ENCODE results near the gene RPRD1B. TPM values are rescaled to one million over a fixed set of nuclear protein-coding genes. Genes with fewer than 3 reads are reported as not detected.

The RPRD1B gene
- total and polyA plus RNA-seq, 3 donors from 2014 or later = 30.4 to 50.5 (median 41.9) TPM

DNA sequence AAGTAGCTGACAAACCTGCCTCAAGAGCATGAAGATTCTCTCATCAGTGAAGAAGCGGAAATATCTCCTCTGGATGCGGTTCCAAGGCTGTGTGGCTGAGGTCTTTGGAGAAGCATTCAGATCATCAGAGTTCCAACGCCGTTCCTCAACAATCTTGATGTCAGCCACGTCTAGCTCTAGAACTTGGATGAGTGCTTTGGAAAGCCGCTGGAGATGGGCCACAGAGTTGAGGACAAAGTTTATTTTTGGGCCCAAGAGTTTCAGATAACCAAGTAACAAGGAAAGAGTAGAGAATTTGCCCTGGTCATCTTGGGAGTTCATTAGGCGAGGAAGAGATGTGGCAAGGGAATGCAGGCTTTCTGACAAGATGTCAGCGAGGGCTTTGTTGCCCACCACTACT lies 21.2 kb upstream of the RPRD1B start:
- 93 to 99% methylated on average over 8 of the region's 8 CpGs for WGBS, 2 donors
- Histone ChIP-seq H3K4me3 (no peak overlapping the region), H3K4me1 (no peaks in the 10 kb centered on the region), H3K27ac (no peak overlapping the region), H3K27me3 (no peaks in the 10 kb centered on the region), H3K9me3 (no peaks in the 10 kb centered on the region), H3K36me3 (ENCODE audit: low read depth, missing control alignments) (no peaks in the 10 kb centered on the region)
- TF ChIP-seq POLR2A (IDR thresholded peaks at IDR 0.05) (no peak), CTCF (IDR thresholded peaks at IDR 0.05) (no peak)
- intact Hi-C loops (cut with DNase I; ENCODE audit: low total_unique reads) = no loop called here
- DNase-seq = no peak

DNA sequence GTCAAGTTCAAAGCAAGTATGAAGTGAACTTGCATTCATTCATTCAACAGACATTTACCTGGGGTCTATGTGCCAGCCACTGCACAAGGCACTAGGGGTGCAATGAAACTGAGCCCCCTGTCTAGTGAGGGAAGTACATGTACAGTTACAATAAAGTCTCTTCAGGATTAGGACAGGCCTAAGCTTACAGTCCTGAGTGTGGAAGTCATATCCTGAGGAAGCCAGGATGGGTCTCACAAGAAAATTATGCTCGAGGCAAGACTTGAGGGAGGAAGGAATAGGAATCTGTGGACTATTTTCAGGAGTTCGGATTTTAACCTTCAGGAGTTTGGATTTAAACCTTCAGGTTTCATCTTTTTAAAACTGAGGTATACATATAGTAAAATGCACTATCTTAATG lies 19.7 kb upstream of the RPRD1B start:
- DNase-seq = no peak
- Histone ChIP-seq H3K4me1 (no peaks in the 10 kb centered on the region), H3K27ac (no peak overlapping the region), H3K4me3 (no peak overlapping the region), H3K9me3 (no peaks in the 10 kb centered on the region), H3K27me3 (no peaks in the 10 kb centered on the region), H3K36me3 (ENCODE audit: low read depth, missing control alignments) (no peaks in the 10 kb centered on the region)
- 83 to 84% methylated on average over 2 of the region's 2 CpGs for WGBS, 2 donors
- intact Hi-C loops (cut with DNase I; ENCODE audit: low total_unique reads) = no loop called here
- no peak for TF ChIP-seq POLR2A (IDR thresholded peaks at IDR 0.05)

- Histone ChIP-seq H3K27ac (no peak overlapping the region), H3K4me3 (no peak overlapping the region), H3K4me1 (no peaks in the 10 kb centered on the region), H3K36me3 (ENCODE audit: low read depth, missing control alignments) (no peaks in the 10 kb centered on the region), H3K9me3 (no peaks in the 10 kb centered on the region), H3K27me3 (no peaks in the 10 kb centered on the region)
- intact Hi-C loops (cut with DNase I; ENCODE audit: low total_unique reads) = no loop called here
- DNase-seq = no peak
- no peak for TF ChIP-seq CTCF (IDR thresholded peaks at IDR 0.05)
- TF ChIP-seq POLR2A (IDR thresholded peaks at IDR 0.05) = no peak
- 100% methylated on average over 1 of the region's 1 CpG for WGBS, 2 donors
Measured at GRCh38 chr20:38017959-38018358, 15.6 kb upstream of the RPRD1B start.

DNA sequence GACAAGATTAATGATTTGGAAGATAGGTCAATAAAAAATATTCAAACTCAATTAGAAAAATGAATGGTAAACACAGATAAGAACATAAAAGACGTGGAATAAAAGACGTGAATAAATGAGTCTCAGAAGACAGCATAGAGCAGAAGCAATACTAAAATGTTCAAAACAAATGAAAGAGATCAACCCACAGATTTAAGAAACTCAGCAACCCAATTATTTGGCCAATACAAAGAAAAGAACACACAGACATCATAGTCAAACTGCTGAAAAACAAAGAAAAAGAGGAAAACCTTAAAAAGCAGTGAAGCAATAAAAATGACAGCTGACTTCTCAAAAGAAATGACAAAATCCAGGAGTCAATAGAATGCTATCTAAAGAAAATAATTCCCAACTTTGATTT lies 15.2 kb upstream of the RPRD1B start:
- Histone ChIP-seq H3K4me1 (no peaks in the 10 kb centered on the region), H3K36me3 (ENCODE audit: low read depth, missing control alignments) (no peaks in the 10 kb centered on the region), H3K9me3 (no peaks in the 10 kb centered on the region), H3K4me3 (no peak overlapping the region), H3K27ac (no peak overlapping the region), H3K27me3 (no peaks in the 10 kb centered on the region)
- TF ChIP-seq CTCF (IDR thresholded peaks at IDR 0.05) (no peak), POLR2A (IDR thresholded peaks at IDR 0.05) (no peak)
- 98 to 100% methylated on average over 2 of the region's 2 CpGs for WGBS, 2 donors
- no peak for DNase-seq
- intact Hi-C loops (cut with DNase I; ENCODE audit: low total_unique reads) = no loop called here

GRCh38 chr20:38021087-38021772 lies 12.3 kb upstream of the RPRD1B start:
- TF ChIP-seq CTCF (IDR thresholded peaks at IDR 0.05) = no peak
- no peak for TF ChIP-seq POLR2A (IDR thresholded peaks at IDR 0.05)
- Histone ChIP-seq H3K27me3 (no peaks in the 10 kb centered on the region), H3K27ac (no peak overlapping the region), H3K36me3 (ENCODE audit: low read depth, missing control alignments) (no peaks in the 10 kb centered on the region), H3K9me3 (no peaks in the 10 kb centered on the region), H3K4me1 (peaks cover 4% of the 10 kb centered on the region), H3K4me3 (no peak overlapping the region)
- intact Hi-C loops (cut with DNase I; ENCODE audit: low total_unique reads) = no loop called here
- DNase-seq = no peak
- 86 to 92% methylated on average over 2 of the region's 2 CpGs for WGBS, 2 donors
